Neural progenitor cell (in vitro differentiated cells): Measurements from ENCODE around the gene PDCD2L.

Source experiments
- EZH2 ChIP-seq: fragments of 200-600 bp; sonication (generic); IDR thresholded peaks from 2 replicates; pipeline ENCODE4 v1.6.1; 2017; ENCODE audit warnings: antibody characterized with exemption, mild to moderate bottlenecking, moderate library complexity
- EZH2phosphoT487 ChIP-seq: fragments of 200-600 bp; sonication (generic); IDR thresholded peaks from 2 replicates; pipeline ENCODE4 v1.6.1; 2017; ENCODE audit warnings: antibody characterized with exemption
- TF ChIP-seq, protein P1 (sequence below): fragments of 200-600 bp; sonication (generic); IDR thresholded peaks from 2 replicates; pipeline ENCODE4 v1.5.1; 2017; ENCODE audit warnings: antibody characterized with exemption, mild to moderate bottlenecking

DNA sequence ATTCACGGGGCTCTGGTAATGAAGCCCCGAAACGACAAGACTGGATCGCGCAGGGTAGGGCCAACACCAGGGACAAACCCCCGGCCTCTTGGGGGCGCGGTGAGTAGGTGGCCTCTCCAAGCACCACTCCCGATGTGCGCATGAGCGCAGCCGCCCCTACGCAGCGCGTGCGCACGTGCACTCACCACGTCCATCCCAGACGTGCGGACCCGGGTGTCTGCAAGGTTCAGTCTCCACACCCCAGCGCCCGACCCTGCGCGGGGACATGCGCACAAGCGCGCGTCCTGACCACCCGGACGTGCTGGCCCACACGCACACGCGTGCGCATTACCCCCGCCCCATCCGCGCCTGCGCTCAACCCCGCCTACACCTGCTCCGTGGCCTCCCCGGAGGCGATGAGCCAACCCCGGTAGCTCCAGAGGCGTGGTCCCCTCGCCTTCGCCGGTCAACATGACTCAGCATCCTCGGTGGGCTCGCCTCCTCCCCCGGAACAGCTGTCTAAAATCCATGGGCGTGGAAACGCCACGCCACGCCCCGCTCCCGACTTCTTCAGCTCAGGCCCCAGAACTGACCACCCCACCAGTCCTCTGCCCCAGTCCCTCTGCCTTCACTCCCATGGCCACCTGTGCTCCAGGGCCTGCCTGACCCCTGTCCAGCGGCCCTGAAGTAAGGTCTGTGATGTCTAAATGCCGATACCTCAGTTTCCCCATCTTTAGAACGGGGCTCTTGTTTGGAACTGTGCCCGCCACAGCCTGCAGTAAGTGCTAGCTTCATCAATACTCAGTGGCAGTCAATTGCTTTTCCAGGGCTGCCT, 44.9 kb upstream of the PDCD2L start:
- TF ChIP-seq, protein P1, sequence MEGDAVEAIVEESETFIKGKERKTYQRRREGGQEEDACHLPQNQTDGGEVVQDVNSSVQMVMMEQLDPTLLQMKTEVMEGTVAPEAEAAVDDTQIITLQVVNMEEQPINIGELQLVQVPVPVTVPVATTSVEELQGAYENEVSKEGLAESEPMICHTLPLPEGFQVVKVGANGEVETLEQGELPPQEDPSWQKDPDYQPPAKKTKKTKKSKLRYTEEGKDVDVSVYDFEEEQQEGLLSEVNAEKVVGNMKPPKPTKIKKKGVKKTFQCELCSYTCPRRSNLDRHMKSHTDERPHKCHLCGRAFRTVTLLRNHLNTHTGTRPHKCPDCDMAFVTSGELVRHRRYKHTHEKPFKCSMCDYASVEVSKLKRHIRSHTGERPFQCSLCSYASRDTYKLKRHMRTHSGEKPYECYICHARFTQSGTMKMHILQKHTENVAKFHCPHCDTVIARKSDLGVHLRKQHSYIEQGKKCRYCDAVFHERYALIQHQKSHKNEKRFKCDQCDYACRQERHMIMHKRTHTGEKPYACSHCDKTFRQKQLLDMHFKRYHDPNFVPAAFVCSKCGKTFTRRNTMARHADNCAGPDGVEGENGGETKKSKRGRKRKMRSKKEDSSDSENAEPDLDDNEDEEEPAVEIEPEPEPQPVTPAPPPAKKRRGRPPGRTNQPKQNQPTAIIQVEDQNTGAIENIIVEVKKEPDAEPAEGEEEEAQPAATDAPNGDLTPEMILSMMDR = peak; percentile 66
- no peak for TF ChIP-seq EZH2
- TF ChIP-seq EZH2phosphoT487 = no peak
